WTC11 (cell line): ENCODE results near the gene TRMT2A. TPM values are rescaled to one million over a fixed set of nuclear protein-coding genes. Genes with fewer than 3 reads are reported as not detected.

ENCODE experiments used
- ATAC-seq: fragments of 200-7000 bp; cut with Tn5 transposase; 2 replicates; pipeline ENCODE4 v1.10.0; 2021; ENCODE audit warnings: mild to moderate bottlenecking, moderate library complexity
- CTCF ChIA-PET: fragments of 300-600 bp; sonication (Branson Sonifier 250); formaldehyde crosslinking; loops from one replicate; lab custom pipeline; 2021; ENCODE audit warnings: antibody characterized with exemption; lab: Charles Lee
- POLR2A ChIA-PET: fragments of 350-600 bp; sonication (Branson Sonifier 250); formaldehyde crosslinking; loops from one replicate; lab custom pipeline; 2021; ENCODE audit warnings: antibody characterized with exemption; lab: Charles Lee
- DNase-seq: peaks from one replicate; pipeline ENCODE4 v3.0.0; 2021; ENCODE audit warnings: low spot score
- H3K27ac Mint-ChIP-seq: 2 replicates; pipeline ENCODE4 v1.8.0; 2021; ENCODE audit warnings: mixed read lengths
- H3K27me3 Mint-ChIP-seq: 2 replicates; pipeline ENCODE4 v1.8.0; 2021; ENCODE audit warnings: low read depth, mild to moderate bottlenecking, moderate library complexity, mixed read lengths
- H3K36me3 Mint-ChIP-seq: 2 replicates; pipeline ENCODE4 v1.8.0; 2021; ENCODE audit warnings: mixed read lengths
- H3K4me1 Mint-ChIP-seq: 2 replicates; pipeline ENCODE4 v1.8.0; 2022; ENCODE audit warnings: mixed read lengths
- H3K4me3 Mint-ChIP-seq: 2 replicates; pipeline ENCODE4 v1.8.0; 2021; ENCODE audit warnings: mild to moderate bottlenecking, moderate library complexity, mixed read lengths
- H3K9me3 Mint-ChIP-seq: 2 replicates; pipeline ENCODE4 v1.8.0; 2021; ENCODE audit warnings: mixed read lengths
- ATF6 ChIP-seq: sonication (generic); formaldehyde crosslinking; IDR thresholded peaks from 2 replicates; pipeline ENCODE4 v1.8.1; 2023; ENCODE audit warnings: mild to moderate bottlenecking, missing genetic modification reagents
- CREB1 ChIP-seq: sonication (generic); formaldehyde crosslinking; IDR thresholded peaks from 2 replicates; pipeline ENCODE4 v1.8.0; 2023; ENCODE audit warnings: mild to moderate bottlenecking, missing genetic modification reagents
- E2F4 ChIP-seq: sonication (generic); formaldehyde crosslinking; IDR thresholded peaks from 2 replicates; pipeline ENCODE4 v1.8.1; 2022; ENCODE audit warnings: low read depth, mild to moderate bottlenecking, moderate library complexity, missing genetic modification reagents, borderline replicate concordance
- ELF4 ChIP-seq: sonication (generic); formaldehyde crosslinking; IDR thresholded peaks from 2 replicates; pipeline ENCODE4 v1.8.1; 2022; ENCODE audit warnings: low read depth, mild to moderate bottlenecking, moderate library complexity, missing genetic modification reagents
- ETV6 ChIP-seq: sonication (generic); formaldehyde crosslinking; IDR thresholded peaks from 2 replicates; pipeline ENCODE4 v1.8.1; 2022; ENCODE audit warnings: mild to moderate bottlenecking, missing genetic modification reagents
- FOXP4 ChIP-seq: sonication (generic); formaldehyde crosslinking; IDR thresholded peaks from 2 replicates; pipeline ENCODE4 v1.8.0; 2022; ENCODE audit warnings: mild to moderate bottlenecking, missing genetic modification reagents
- GABPB1 ChIP-seq: sonication (generic); formaldehyde crosslinking; IDR thresholded peaks from 2 replicates; pipeline ENCODE4 v1.8.1; 2023; ENCODE audit warnings: mild to moderate bottlenecking, missing genetic modification reagents
- GTF2I ChIP-seq: fragments of 250-450 bp; sonication (Bioruptor Pico); conservative IDR thresholded peaks from 2 replicates; pipeline ENCODE4 v1.4.0; 2021; ENCODE audit warnings: mild to moderate bottlenecking
- MAX ChIP-seq: sonication (generic); formaldehyde crosslinking; IDR thresholded peaks from 2 replicates; pipeline ENCODE4 v1.8.0; 2022; ENCODE audit warnings: mild to moderate bottlenecking, missing genetic modification reagents
- MLX ChIP-seq: sonication (generic); formaldehyde crosslinking; IDR thresholded peaks from 2 replicates; pipeline ENCODE4 v1.8.1; 2023; ENCODE audit warnings: mild to moderate bottlenecking, missing genetic modification reagents, moderate library complexity
- MYBL2 ChIP-seq: sonication (generic); formaldehyde crosslinking; IDR thresholded peaks from 2 replicates; pipeline ENCODE4 v1.8.1; 2023; ENCODE audit warnings: mild to moderate bottlenecking, moderate library complexity, missing genetic modification reagents
- NFATC4 ChIP-seq: fragments of 250-450 bp; sonication (Bioruptor Pico); IDR thresholded peaks from 2 replicates; pipeline ENCODE4 v1.9.0; 2021; ENCODE audit warnings: mild to moderate bottlenecking
- OVOL2 ChIP-seq: fragments of 250-450 bp; sonication (Bioruptor Pico); IDR thresholded peaks from 2 replicates; pipeline ENCODE4 v1.9.0; 2021; ENCODE audit warnings: mild to moderate bottlenecking, borderline replicate concordance
- PREB ChIP-seq: sonication (generic); formaldehyde crosslinking; IDR thresholded peaks from 2 replicates; pipeline ENCODE4 v1.8.1; 2022; ENCODE audit warnings: mild to moderate bottlenecking, missing genetic modification reagents, moderate library complexity, borderline replicate concordance
- RORB ChIP-seq: fragments of 250-450 bp; sonication (Bioruptor Pico); IDR thresholded peaks from 2 replicates; pipeline ENCODE4 v1.9.0; 2021; ENCODE audit warnings: mild to moderate bottlenecking
- SMAD3 ChIP-seq: sonication (generic); formaldehyde crosslinking; IDR thresholded peaks from 2 replicates; pipeline ENCODE4 v1.8.0; 2022; ENCODE audit warnings: missing genetic modification reagents, mild to moderate bottlenecking, borderline replicate concordance
- SP1 ChIP-seq: sonication (generic); formaldehyde crosslinking; conservative IDR thresholded peaks from 2 replicates; pipeline ENCODE4 v1.8.1; 2022; ENCODE audit warnings: missing genetic modification reagents
- TCF7 ChIP-seq: sonication (generic); formaldehyde crosslinking; IDR thresholded peaks from 2 replicates; pipeline ENCODE4 v1.8.0; 2022; ENCODE audit warnings: mild to moderate bottlenecking, low read depth, missing genetic modification reagents, moderate library complexity
- TP53 ChIP-seq: sonication (generic); formaldehyde crosslinking; IDR thresholded peaks from 2 replicates; pipeline ENCODE4 v1.8.1; 2023; ENCODE audit warnings: mild to moderate bottlenecking, missing genetic modification reagents
- ZNF263 ChIP-seq: sonication (generic); formaldehyde crosslinking; IDR thresholded peaks from 2 replicates; pipeline ENCODE4 v1.8.1; 2022; ENCODE audit warnings: low read depth, mild to moderate bottlenecking, moderate library complexity, missing genetic modification reagents
- ZNF317 ChIP-seq: sonication (generic); formaldehyde crosslinking; IDR thresholded peaks from 2 replicates; pipeline ENCODE4 v1.8.1; 2023; ENCODE audit warnings: low read depth, mild to moderate bottlenecking, moderate library complexity, missing genetic modification reagents, borderline replicate concordance
- ZNF396 ChIP-seq: fragments of 250-450 bp; sonication (Bioruptor Pico); IDR thresholded peaks from 2 replicates; pipeline ENCODE4 v1.8.0; 2021; ENCODE audit warnings: mild to moderate bottlenecking, moderate library complexity, borderline replicate concordance
- ZNF671 ChIP-seq: fragments of 250-450 bp; sonication (Bioruptor Pico); IDR thresholded peaks from 2 replicates; pipeline ENCODE4 v1.8.0; 2021; ENCODE audit warnings: mild to moderate bottlenecking
- total RNA-seq: library from RNA; stranded (reverse); gene quantifications from 3 replicates; pipeline ENCODE4 v1.2.3, GENCODE V29; 2021

Gene TRMT2A
- total RNA-seq, 1 experiment from 2014 or later: 68.6 TPM

- TF ChIP-seq FOXP4 (CRISPR knock-in tag) (no peak), ZNF671 (CRISPR knock-in tag) (no peak), RORB (CRISPR knock-in tag) (no peak), PREB (CRISPR knock-in tag) (no peak), NFATC4 (CRISPR knock-in tag) (no peak), MAX (no peak)
These were observed 30.4 kb upstream of the TRMT2A start (continued) for GRCh38 chr22:20147237-20147988.

- Mint-ChIP-seq H3K36me3 (no peaks in the 10 kb centered on the region), H3K27me3 (no peaks in the 10 kb centered on the region), H3K9me3 (no peaks in the 10 kb centered on the region), H3K4me1 (no peaks in the 10 kb centered on the region), H3K4me3 (no peak overlapping the region), H3K27ac (no peak overlapping the region; the same call in 1 of the 2 replicates)
- POLR2A ChIA-PET: no interaction called here
- TF ChIP-seq ZNF317 (no peak), ZNF263 (CRISPR knock-in tag) (no peak), GABPB1 (no peak), TCF7 (CRISPR knock-in tag) (no peak), SP1 (CRISPR knock-in tag) (no peak), TP53 (CRISPR knock-in tag) (no peak), SMAD3 (CRISPR knock-in tag) (no peak), ZNF396 (CRISPR knock-in tag) (no peak), CREB1 (CRISPR knock-in tag) (no peak), ATF6 (CRISPR knock-in tag) (no peak), E2F4 (no peak), GTF2I (CRISPR knock-in tag) (no peak), ELF4 (CRISPR knock-in tag) (no peak), MYBL2 (CRISPR knock-in tag) (no peak), MLX (CRISPR knock-in tag) (no peak), ETV6 (no peak), OVOL2 (CRISPR knock-in tag) (no peak)
- ATAC-seq (no peak), DNase-seq (no peak)
- CTCF ChIA-PET: no interaction called here
These were observed 29.8 kb upstream of the TRMT2A start for GRCh38 chr22:20146777-20147176.
